Measurements from ENCODE around the gene SFXN5.

- no peak for TF ChIP-seq CTCF (optimal IDR thresholded peaks at IDR 0.05 in 1 of 3, IDR thresholded peaks at IDR 0.05 in 1 of 3, conservative IDR thresholded peaks at IDR 0.05 in 1 of 3; ENCODE audit: extremely low read depth in 1 of 3, insufficient read depth in 2 of 3, low read length in 3 of 3)
- TF ChIP-seq EZH2 (IDR thresholded peaks at IDR 0.05; ENCODE audit: low read length): no peak
Observed at GRCh38 chr2:72952961-72953360, 118.6 kb downstream of the SFXN5 start.
